AML-193 (cell line): ENCODE measurements around the gene INPP5K.

ENCODE experiments used
- DNase-seq, 2 experiments: peaks; one replicate each; lab custom pipeline; 2025; lab: John Stamatoyannopoulos, UW

Gene INPP5K

GRCh38 chr17:1505586-1505985 lies 10.8 kb downstream of the INPP5K start:
- no peak for DNase-seq

GRCh38 chr17:1504866-1505265 lies 11.5 kb downstream of the INPP5K start:
- DNase-seq, result no peak

- DNase-seq, result no peak
These were observed 12.7 kb downstream of the INPP5K start for GRCh38 chr17:1503699-1504098.

- no peak for DNase-seq
These were observed 17.5 kb downstream of the INPP5K start for GRCh38 chr17:1498869-1499268.

GRCh38 chr17:1498233-1498632 lies 18.2 kb downstream of the INPP5K start:
- DNase-seq, result no peak

- DNase-seq, result no peak
These were observed 18.6 kb downstream of the INPP5K start for GRCh38 chr17:1497831-1498230.

GRCh38 chr17:1496869-1497268 lies 19.5 kb downstream of the INPP5K start:
- no peak for DNase-seq

- DNase-seq, result no peak
These were observed 21.0 kb downstream of the INPP5K start for GRCh38 chr17:1495265-1495989.

- DNase-seq, result no peak
These were observed 21.6 kb downstream of the INPP5K start for GRCh38 chr17:1494736-1495253.

- no peak for DNase-seq
These were observed 22.2 kb downstream of the INPP5K start for GRCh38 chr17:1494203-1494602.

GRCh38 chr17:1493291-1493980 lies 23.0 kb downstream of the INPP5K start:
- DNase-seq, result no peak

GRCh38 chr17:1492249-1493206 lies 23.9 kb downstream of the INPP5K start, which contains the start of gene MYO1C:
Gene MYO1C (minus strand): TSS chr17:1492686. CDS start chr17:1492487, 199 bp downstream.
- DNase-seq, result no peak

- DNase-seq, result no peak
These were observed 24.8 kb downstream of the INPP5K start for GRCh38 chr17:1491443-1492248.

GRCh38 chr17:1490643-1491442 lies 25.6 kb downstream of the INPP5K start:
- DNase-seq, result no peak

GRCh38 chr17:1488826-1489270 lies 27.6 kb downstream of the INPP5K start:
- no peak for DNase-seq

- no peak for DNase-seq
These were observed 28.2 kb downstream of the INPP5K start for GRCh38 chr17:1487939-1488825.

GRCh38 chr17:1486802-1487695 lies 29.4 kb downstream of the INPP5K start:
- DNase-seq, result no peak
